HEK293T (cell line): ENCODE data around the gene LRRC40.

Experiments used
- ARNT ChIP-seq: fragments of 450-650 bp; IDR thresholded peaks from 2 replicates; pipeline ENCODE4 v1.6.1; 2017; ENCODE audit warnings: mild to moderate bottlenecking
- BHLHE40 ChIP-seq: fragments of 450-650 bp; IDR thresholded peaks from 2 replicates; pipeline ENCODE4 v1.6.1; 2016; ENCODE audit warnings: mild to moderate bottlenecking, moderate library complexity, borderline replicate concordance
- FOXM1 ChIP-seq: fragments of 450-650 bp; IDR thresholded peaks from 2 replicates; pipeline ENCODE4 v1.6.1; 2017; ENCODE audit warnings: mild to moderate bottlenecking, borderline replicate concordance
- L3MBTL2 ChIP-seq: fragments of 450-650 bp; conservative IDR thresholded peaks from 2 replicates; pipeline ENCODE4 v1.6.1; 2016; ENCODE audit warnings: mild to moderate bottlenecking
- LEF1 ChIP-seq: fragments of 450-650 bp; IDR thresholded peaks from 2 replicates; pipeline ENCODE4 v1.6.1; 2017; ENCODE audit warnings: mild to moderate bottlenecking, borderline replicate concordance
- NFRKB ChIP-seq: fragments of 450-650 bp; IDR thresholded peaks from 2 replicates; pipeline ENCODE4 v1.6.1; 2016; ENCODE audit warnings: mild to moderate bottlenecking, moderate library complexity
- SP1 ChIP-seq: fragments of 450-650 bp; IDR thresholded peaks from 2 replicates; pipeline ENCODE4 v1.6.1; 2017
- TARDBP ChIP-seq: fragments of 450-650 bp; IDR thresholded peaks from 2 replicates; pipeline ENCODE4 v1.6.1; 2016
- ZNF384 ChIP-seq: fragments of 450-650 bp; IDR thresholded peaks from 2 replicates; pipeline ENCODE4 v1.6.1; 2016

DNA sequence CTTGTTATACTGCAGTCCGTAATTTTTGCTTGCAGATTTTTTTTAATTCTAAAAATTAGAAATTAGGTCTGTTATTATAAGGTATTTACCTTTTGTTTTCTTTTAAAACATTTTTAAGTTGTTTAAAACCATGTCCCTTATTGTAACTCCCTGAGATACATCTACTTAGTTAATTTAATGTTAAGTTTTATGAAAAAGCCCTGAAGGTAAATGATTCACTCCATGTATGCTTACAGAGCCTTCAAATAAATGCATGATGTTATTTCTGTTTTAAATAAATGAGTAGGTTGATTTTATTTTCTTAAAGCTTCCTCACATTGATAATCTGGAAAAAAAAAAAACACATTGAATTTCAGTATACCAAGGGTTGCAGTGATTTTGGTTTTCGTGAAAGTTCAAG, 23.3 kb upstream of the LRRC40 start:
- no peak for TF ChIP-seq ZNF384
- TF ChIP-seq LEF1 = no peak
- no peak for TF ChIP-seq SP1
- no peak for TF ChIP-seq BHLHE40
- no peak for TF ChIP-seq FOXM1
- TF ChIP-seq NFRKB = no peak
- TF ChIP-seq TARDBP = no peak
- TF ChIP-seq L3MBTL2 = no peak
- no peak for TF ChIP-seq ARNT
